Trophoblast cell (in vitro differentiated cells and primary cell): Measurements from ENCODE around the gene BNC2.

Source experiments
- DNase-seq, 2 donors: peaks; one replicate each; pipeline ENCODE4 v3.0.0-alpha.2; 2016
- H2AFZ ChIP-seq: 2 replicates; pipeline ENCODE4 v1.6.1; 2013; ENCODE audit warnings: low read length, moderate library complexity, mild to moderate bottlenecking; ENCODE audit not compliant: insufficient read depth, poor library complexity
- H2AK5ac ChIP-seq: 2 replicates; pipeline ENCODE4 v1.6.1; 2013; ENCODE audit warnings: mild to moderate bottlenecking, low read length
- H2BK120ac ChIP-seq: 2 replicates; pipeline ENCODE4 v1.6.1; 2013; ENCODE audit warnings: low read length, mild to moderate bottlenecking, moderate library complexity; ENCODE audit not compliant: insufficient read depth, poor library complexity
- H2BK12ac ChIP-seq: 2 replicates; pipeline ENCODE4 v1.6.1; 2013; ENCODE audit warnings: mild to moderate bottlenecking, low read length, moderate library complexity
- H2BK5ac ChIP-seq: 2 replicates; pipeline ENCODE4 v1.6.1; 2013; ENCODE audit warnings: low read length, low read depth, moderate library complexity, mild to moderate bottlenecking; ENCODE audit not compliant: poor library complexity
- H3K14ac ChIP-seq: 2 replicates; pipeline ENCODE4 v1.6.1; 2013; ENCODE audit warnings: mild to moderate bottlenecking, low read length
- H3K18ac ChIP-seq: 2 replicates; pipeline ENCODE4 v1.6.1; 2013; ENCODE audit warnings: mild to moderate bottlenecking, low read length
- H3K23ac ChIP-seq: 2 replicates; pipeline ENCODE4 v1.6.1; 2013; ENCODE audit warnings: low read length
- H3K27ac ChIP-seq: 2 replicates; pipeline ENCODE4 v1.5.1; 2013; ENCODE audit warnings: low read depth, mild to moderate bottlenecking, inconsistent platforms, low read length, moderate library complexity
- H3K27me3 ChIP-seq: 2 replicates; pipeline ENCODE4 v1.6.1; 2013; ENCODE audit warnings: inconsistent platforms, mild to moderate bottlenecking, low read length, moderate library complexity; ENCODE audit not compliant: insufficient read depth
- H3K36me3 ChIP-seq, 2 experiments: 1 replicate in 1 of 2; 2 replicates in 1 of 2; pipeline ENCODE4 v1.6.1; 2013; ENCODE audit warnings: low read length in 2 of 2, mild to moderate bottlenecking in 2 of 2, moderate library complexity in 1 of 2; ENCODE audit not compliant: insufficient read depth in 2 of 2, control insufficient read depth in 1 of 2
- H3K4ac ChIP-seq: 2 replicates; pipeline ENCODE4 v1.6.1; 2013; ENCODE audit warnings: low read depth, mild to moderate bottlenecking, low read length, moderate library complexity
- H3K4me1 ChIP-seq, 2 experiments: 1 replicate in 1 of 2; 2 replicates in 1 of 2; pipeline ENCODE4 v1.6.1; 2013; ENCODE audit warnings: low read length in 2 of 2, mild to moderate bottlenecking in 2 of 2, moderate library complexity in 1 of 2; ENCODE audit not compliant: insufficient read depth in 2 of 2, control insufficient read depth in 1 of 2
- H3K4me2 ChIP-seq: 2 replicates; pipeline ENCODE4 v1.6.1; 2013; ENCODE audit warnings: inconsistent platforms, mild to moderate bottlenecking, low read length, moderate library complexity
- H3K4me3 ChIP-seq: 2 replicates; pipeline ENCODE4 v1.5.1; 2013; ENCODE audit warnings: mild to moderate bottlenecking, low read depth, low read length, inconsistent platforms
- H3K79me1 ChIP-seq: one replicate; pipeline ENCODE4 v1.6.1; 2013; ENCODE audit warnings: low read length
- H3K79me2 ChIP-seq: 2 replicates; pipeline ENCODE4 v1.6.1; 2013; ENCODE audit warnings: low read length, mild to moderate bottlenecking; ENCODE audit not compliant: control insufficient read depth, insufficient read depth, poor library complexity
- H3K9ac ChIP-seq: 2 replicates; pipeline ENCODE4 v1.6.1; 2013; ENCODE audit warnings: mild to moderate bottlenecking, low read length
- H3K9me3 ChIP-seq: 2 replicates; pipeline ENCODE4 v1.6.1; 2013; ENCODE audit warnings: low read depth, mild to moderate bottlenecking, control low read depth, inconsistent platforms, low read length; ENCODE audit not compliant: insufficient read depth
- H4K12ac ChIP-seq: 2 replicates; pipeline ENCODE4 v1.6.1; 2013; ENCODE audit warnings: low read depth, mild to moderate bottlenecking, low read length, moderate library complexity
- H4K8ac ChIP-seq: 2 replicates; pipeline ENCODE4 v1.6.1; 2013; ENCODE audit warnings: low read depth, mild to moderate bottlenecking, low read length, moderate library complexity
- H4K91ac ChIP-seq: one replicate; pipeline ENCODE4 v1.6.1; 2013; ENCODE audit warnings: low read depth, mild to moderate bottlenecking, low read length, moderate library complexity
- WGBS: extraction: QIAGEN DNeasy Blood & Tissue Kit; methylation state at CpG from one replicate; pipeline ENCODE4 v1.1.7; 2013; ENCODE audit warnings: missing lambda C conversion rate; ENCODE audit not compliant: insufficient read length, insufficient coverage; ENCODE audit errors: extremely low coverage; 5-methylcytosine and 5-hydroxymethylcytosine counted together

Gene BNC2

GRCh38 chr9:16530669-16531642, 339.5 kb downstream of the BNC2 start:
- Histone ChIP-seq H3K9ac (no peak overlapping the region), H3K9me3 (no peaks in the 10 kb centered on the region), H3K4ac (no peak overlapping the region), H3K4me1 (peaks cover 0 to 5% of the 10 kb centered on the region in 2 experiments), H3K4me3 (no peak overlapping the region), H3K4me2 (no peak overlapping the region), H2BK120ac (no peak overlapping the region), H3K36me3 (no peaks in the 10 kb centered on the region), H4K8ac (no peak overlapping the region), H3K79me1 (peaks cover 1% of the 10 kb centered on the region), H3K14ac (no peak overlapping the region), H3K18ac (no peak overlapping the region), H3K27ac (no peak overlapping the region), H2AK5ac (no peak overlapping the region), H2BK12ac (no peak overlapping the region), H4K12ac (no peak overlapping the region), H3K23ac (no peak overlapping the region), H4K91ac (no peak overlapping the region), H2AFZ (no peak overlapping the region), H3K27me3 (no peaks in the 10 kb centered on the region), H2BK5ac (no peak overlapping the region), H3K79me2 (no peaks in the 10 kb centered on the region)
- WGBS = no CpG with 5 or more reads among the region's 13 CpGs
- no peak for DNase-seq

DNA sequence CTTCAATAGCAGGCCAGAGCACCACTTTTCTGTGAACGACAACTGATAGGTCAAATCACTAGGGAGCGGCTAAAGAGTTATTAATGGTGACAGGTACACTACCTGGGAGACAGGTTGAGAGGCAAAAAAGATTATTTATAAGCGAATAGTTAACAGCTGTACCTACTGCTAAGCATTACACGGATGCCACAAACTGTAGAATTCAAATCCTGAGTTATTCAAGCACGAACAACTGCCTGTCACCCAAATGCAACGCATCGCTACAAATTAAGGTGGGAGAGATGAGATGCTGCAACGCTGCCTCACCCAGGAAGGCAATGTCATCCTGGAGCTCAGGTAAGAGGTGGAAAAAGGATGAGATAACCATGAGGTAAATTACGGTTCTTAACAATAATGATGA, 342.9 kb downstream of the BNC2 start:
- H3K27me3 ChIP-seq = no peaks in the 10 kb centered on the region
- no peak overlapping the region for H3K9ac ChIP-seq
- H3K4ac ChIP-seq = no peak overlapping the region
- H4K12ac ChIP-seq = no peak overlapping the region
- peaks cover 1% of the 10 kb centered on the region for H3K79me1 ChIP-seq
- no peak overlapping the region for H3K23ac ChIP-seq
- no peak overlapping the region for H3K18ac ChIP-seq
- no peaks in the 10 kb centered on the region for H3K36me3 ChIP-seq
- H3K14ac ChIP-seq = no peak overlapping the region
- H2AFZ ChIP-seq = no peak overlapping the region
- no peak for DNase-seq
- no peak overlapping the region for H2BK5ac ChIP-seq
- no peak overlapping the region for H4K91ac ChIP-seq
- no peak overlapping the region for H4K8ac ChIP-seq
- no peak overlapping the region for H2BK120ac ChIP-seq
- H3K4me1 ChIP-seq = no peaks in the 10 kb centered on the region
- no peak overlapping the region for H3K4me2 ChIP-seq
- H3K9me3 ChIP-seq = no peaks in the 10 kb centered on the region
- no peak overlapping the region for H2BK12ac ChIP-seq
- WGBS = no CpG with 5 or more reads among the region's 9 CpGs
- H3K4me3 ChIP-seq = no peak overlapping the region
- no peak overlapping the region for H2AK5ac ChIP-seq
- H3K27ac ChIP-seq = no peak overlapping the region
- H3K79me2 ChIP-seq = no peaks in the 10 kb centered on the region

- no peak overlapping the region for H3K9ac ChIP-seq
- no peak overlapping the region for H2AFZ ChIP-seq
- H3K79me2 ChIP-seq = no peaks in the 10 kb centered on the region
- no peak overlapping the region for H4K12ac ChIP-seq
- no peak overlapping the region for H3K4ac ChIP-seq
- no peak overlapping the region for H2BK5ac ChIP-seq
- no peak overlapping the region for H3K18ac ChIP-seq
- DNase-seq = no peak
- H3K4me2 ChIP-seq = no peak overlapping the region
- no peak overlapping the region for H3K4me3 ChIP-seq
- H3K9me3 ChIP-seq = no peaks in the 10 kb centered on the region
- no peak overlapping the region for H4K91ac ChIP-seq
- H3K36me3 ChIP-seq = no peaks in the 10 kb centered on the region
- no peak overlapping the region for H4K8ac ChIP-seq
- WGBS = no CpG with 5 or more reads among the region's 3 CpGs
- no peak overlapping the region for H2BK120ac ChIP-seq
- H2BK12ac ChIP-seq = no peak overlapping the region
- H3K14ac ChIP-seq = no peak overlapping the region
- H3K79me1 ChIP-seq = no peaks in the 10 kb centered on the region
- no peak overlapping the region for H3K27ac ChIP-seq
- no peak overlapping the region for H3K23ac ChIP-seq
- H3K4me1 ChIP-seq = peaks cover 0 to 7% of the 10 kb centered on the region in 2 experiments
- H2AK5ac ChIP-seq = no peak overlapping the region
- no peaks in the 10 kb centered on the region for H3K27me3 ChIP-seq
These were observed 344.1 kb downstream of the BNC2 start for GRCh38 chr9:16526380-16526779.

GRCh38 chr9:16524823-16525222, 345.6 kb downstream of the BNC2 start:
- Histone ChIP-seq H3K27ac (no peak overlapping the region), H2AFZ (no peak overlapping the region), H4K12ac (no peak overlapping the region), H3K36me3 (no peaks in the 10 kb centered on the region), H3K79me1 (peaks cover 2% of the 10 kb centered on the region), H3K14ac (no peak overlapping the region), H3K4me3 (no peak overlapping the region), H4K91ac (no peak overlapping the region), H3K27me3 (no peaks in the 10 kb centered on the region), H3K4me1 (peaks cover 2 to 9% of the 10 kb centered on the region in 2 experiments), H4K8ac (no peak overlapping the region), H3K9ac (no peak overlapping the region), H3K4me2 (no peak overlapping the region), H3K4ac (no peak overlapping the region), H3K79me2 (no peaks in the 10 kb centered on the region), H2BK120ac (no peak overlapping the region), H3K23ac (no peak overlapping the region), H3K9me3 (no peaks in the 10 kb centered on the region), H2BK12ac (no peak overlapping the region), H2AK5ac (no peak overlapping the region), H2BK5ac (no peak overlapping the region), H3K18ac (no peak overlapping the region)
- no peak for DNase-seq
- WGBS = no CpG with 5 or more reads among the region's 2 CpGs
